GM23338 (cell line): ENCODE results near the gene ATP4A. TPM values are rescaled to one million over a fixed set of nuclear protein-coding genes. Genes with fewer than 3 reads are reported as not detected.

Source experiments
- ATAC-seq: fragments of 200-7000 bp; cut with Tn5 transposase; 3 replicates; pipeline ENCODE4 v1.9.1; 2020
- DNase-seq: peaks from one replicate; pipeline ENCODE4 v3.0.0-alpha.2; 2015; ENCODE audit warnings: low spot score
- H2AFZ ChIP-seq: fragments of 200-600 bp; sonication (generic); 2 replicates; pipeline ENCODE4 v1.8.0; 2016; ENCODE audit warnings: antibody characterized with exemption, mild to moderate bottlenecking, moderate library complexity
- H3F3A ChIP-seq: fragments of 200-600 bp; sonication (generic); replicated peaks from 2 replicates; pipeline ENCODE4 v1.8.0; 2017; ENCODE audit warnings: antibody characterized with exemption, mixed run types, low read depth
- H3K27ac ChIP-seq: fragments of 200-600 bp; sonication (generic); 2 replicates; pipeline ENCODE4 v1.6.1; 2016; ENCODE audit warnings: low read depth
- H3K27me3 ChIP-seq: fragments of 200-600 bp; sonication (generic); 2 replicates; pipeline ENCODE4 v1.8.0; 2016; ENCODE audit warnings: mild to moderate bottlenecking, mixed run types, moderate library complexity; ENCODE audit not compliant: insufficient read depth
- H3K36me3 ChIP-seq: fragments of 200-600 bp; sonication (generic); 2 replicates; pipeline ENCODE4 v1.8.0; 2016; ENCODE audit warnings: mild to moderate bottlenecking; ENCODE audit not compliant: insufficient read depth
- H3K4me1 ChIP-seq: fragments of 200-600 bp; sonication (generic); 2 replicates; pipeline ENCODE4 v1.8.0; 2016; ENCODE audit warnings: mild to moderate bottlenecking, moderate library complexity; ENCODE audit not compliant: insufficient read depth
- H3K4me2 ChIP-seq: fragments of 200-600 bp; sonication (generic); 2 replicates; pipeline ENCODE4 v1.7.1; 2017; ENCODE audit warnings: mixed run types
- H3K4me3 ChIP-seq: fragments of 200-600 bp; sonication (generic); 2 replicates; pipeline ENCODE4 v1.6.1; 2016; ENCODE audit warnings: mixed run types
- H3K79me2 ChIP-seq: fragments of 200-600 bp; sonication (generic); replicated peaks from 2 replicates; pipeline ENCODE4 v1.8.0; 2017; ENCODE audit warnings: mild to moderate bottlenecking; ENCODE audit not compliant: insufficient read depth
- H3K9me2 ChIP-seq: fragments of 200-600 bp; sonication (generic); 2 replicates; pipeline ENCODE4 v1.8.0; 2017; ENCODE audit not compliant: insufficient read depth
- H4K20me1 ChIP-seq: fragments of 200-600 bp; sonication (generic); replicated peaks from 2 replicates; pipeline ENCODE4 v1.8.0; 2017; ENCODE audit warnings: mild to moderate bottlenecking; ENCODE audit not compliant: insufficient read depth
- H3K27ac Mint-ChIP-seq: 2 replicates; pipeline ENCODE4 v1.8.0; 2020; ENCODE audit warnings: inconsistent platforms, mild to moderate bottlenecking, moderate library complexity, mixed read lengths
- H3K27me3 Mint-ChIP-seq: 3 replicates; pipeline ENCODE4 v1.8.0; 2022; ENCODE audit warnings: low read depth, mild to moderate bottlenecking, moderate library complexity, mixed read lengths, inconsistent platforms; ENCODE audit not compliant: insufficient read depth, poor library complexity
- H3K36me3 Mint-ChIP-seq: 3 replicates; pipeline ENCODE4 v1.8.0; 2021; ENCODE audit warnings: low read depth, mild to moderate bottlenecking, inconsistent platforms, moderate library complexity, mixed read lengths
- H3K4me1 Mint-ChIP-seq: 3 replicates; pipeline ENCODE4 v1.8.0; 2020; ENCODE audit warnings: mild to moderate bottlenecking, inconsistent platforms, mixed read lengths
- H3K4me3 Mint-ChIP-seq: 3 replicates; pipeline ENCODE4 v1.8.0; 2021; ENCODE audit warnings: moderate library complexity, mild to moderate bottlenecking, inconsistent platforms, mixed read lengths
- H3K9me3 Mint-ChIP-seq: 3 replicates; pipeline ENCODE4 v1.8.0; 2020; ENCODE audit warnings: moderate library complexity, mild to moderate bottlenecking, inconsistent platforms, mixed read lengths
- EZH2 ChIP-seq: fragments of 200-600 bp; sonication (generic); IDR thresholded peaks from one replicate; pipeline ENCODE4 v1.8.0; 2017; ENCODE audit warnings: antibody characterized with exemption, mild to moderate bottlenecking, low read depth; ENCODE audit not compliant: unreplicated experiment
- EZH2phosphoT487 ChIP-seq: fragments of 200-600 bp; sonication (generic); IDR thresholded peaks from one replicate; pipeline ENCODE4 v1.8.1; 2018; ENCODE audit warnings: antibody characterized with exemption; ENCODE audit not compliant: unreplicated experiment
- JUNB ChIP-seq: IDR thresholded peaks from one replicate; pipeline ENCODE4 v1.6.1; 2016; ENCODE audit warnings: antibody characterized with exemption; ENCODE audit not compliant: unreplicated experiment
- NANOG ChIP-seq: IDR thresholded peaks from 2 replicates; pipeline ENCODE4 v1.6.1; 2016; ENCODE audit warnings: antibody characterized with exemption, borderline replicate concordance
- STAT1 ChIP-seq: IDR thresholded peaks from one replicate; pipeline ENCODE4 v1.6.1; 2016; ENCODE audit warnings: antibody characterized with exemption; ENCODE audit not compliant: unreplicated experiment
- ZNF114 ChIP-seq: fragments of 250-450 bp; sonication (Bioruptor Pico); IDR thresholded peaks from 2 replicates; pipeline ENCODE4 v1.5.0; 2020; ENCODE audit warnings: mild to moderate bottlenecking, moderate library complexity
- ZNF331 ChIP-seq: fragments of 250-450 bp; sonication (Bioruptor Pico); IDR thresholded peaks from 2 replicates; pipeline ENCODE4 v1.5.0; 2020; ENCODE audit warnings: low read depth, mild to moderate bottlenecking, moderate library complexity
- polyA plus RNA-seq: library from polyadenylated mRNA; unstranded; fragments of >200 nt; fragmentation: Nextera tagmentation; extraction: Ambion mirVana; gene quantifications from 2 replicates; pipeline ENCODE4 v1.2.1, GENCODE V29; 2016
- total RNA-seq: library from RNA; depleted of rRNA; stranded (reverse); fragments of >200 nt; shearing (Covaris generic); gene quantifications from 2 replicates; pipeline ENCODE4 v1.2.3, GENCODE V29; 2014
- TF ChIP-seq, protein P1 (sequence below): IDR thresholded peaks from one replicate; pipeline ENCODE4 v1.6.1; 2018; ENCODE audit warnings: antibody characterized with exemption; ENCODE audit not compliant: unreplicated experiment
- TF ChIP-seq, protein P2 (sequence below): fragments of 250-450 bp; sonication (Bioruptor Pico); IDR thresholded peaks from 2 replicates; pipeline ENCODE4 v1.5.0; 2020; ENCODE audit warnings: mild to moderate bottlenecking, moderate library complexity

Gene ATP4A
- total and polyA plus RNA-seq, 2 experiments from 2014 or later = 0.61 to 0.63 TPM

DNA sequence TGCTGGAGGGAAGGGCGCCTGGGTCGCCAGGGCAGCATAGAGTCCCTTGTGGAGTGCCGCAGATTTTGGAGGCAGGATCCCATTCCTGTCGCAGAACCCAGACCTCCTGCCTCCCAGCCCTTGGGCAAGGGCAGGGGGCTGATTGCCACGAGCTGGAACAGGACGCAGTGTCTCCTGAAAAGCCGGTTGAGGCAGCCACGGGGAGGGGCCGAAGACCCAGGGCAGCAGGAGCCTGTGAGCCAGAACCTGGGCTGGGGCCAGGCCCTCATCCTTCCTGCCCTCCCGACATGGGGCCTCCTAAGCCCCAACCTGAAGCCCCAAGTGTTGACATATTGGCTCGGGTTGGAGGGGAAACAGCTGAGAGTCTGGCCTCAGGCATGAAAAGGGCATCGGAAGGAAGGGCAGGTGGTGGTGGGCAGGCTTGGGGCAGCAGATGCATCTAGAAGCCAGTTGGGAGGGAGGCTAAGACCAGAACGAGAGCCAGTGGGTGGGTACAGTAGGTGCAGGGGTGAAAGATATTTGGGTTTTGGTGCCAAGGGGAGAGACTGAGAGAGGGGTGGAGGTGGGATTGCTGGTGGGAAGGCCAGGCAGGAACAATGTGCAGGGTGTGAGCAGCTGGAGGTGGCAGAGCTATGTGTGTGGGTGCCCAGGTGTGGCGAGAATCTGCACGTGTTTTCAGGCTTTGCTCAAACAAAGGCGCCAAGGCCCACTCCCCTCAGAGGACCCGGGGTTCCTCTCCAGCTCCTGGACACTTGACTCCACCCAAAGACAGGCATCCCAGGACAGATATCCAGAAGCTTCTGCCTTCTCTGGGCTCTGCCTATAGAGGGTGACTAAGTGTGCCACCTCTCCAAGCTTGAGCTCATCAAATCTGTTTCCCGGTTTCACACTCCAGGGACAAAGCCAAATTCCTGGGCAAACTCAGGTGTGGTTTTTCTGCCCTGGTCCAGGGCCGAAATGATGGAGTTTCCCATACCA, 33.9 kb downstream of the ATP4A start:
- H3K4me2 ChIP-seq = no peak overlapping the region
- no peaks in the 10 kb centered on the region for H3F3A ChIP-seq
- no peaks in the 10 kb centered on the region for H3K9me3 Mint-ChIP-seq
- no peak for ATAC-seq
- no peak for TF ChIP-seq NANOG
- no peak for TF ChIP-seq STAT1
- TF ChIP-seq ZNF331 (CRISPR knock-in tag) = no peak
- TF ChIP-seq, protein P1, sequence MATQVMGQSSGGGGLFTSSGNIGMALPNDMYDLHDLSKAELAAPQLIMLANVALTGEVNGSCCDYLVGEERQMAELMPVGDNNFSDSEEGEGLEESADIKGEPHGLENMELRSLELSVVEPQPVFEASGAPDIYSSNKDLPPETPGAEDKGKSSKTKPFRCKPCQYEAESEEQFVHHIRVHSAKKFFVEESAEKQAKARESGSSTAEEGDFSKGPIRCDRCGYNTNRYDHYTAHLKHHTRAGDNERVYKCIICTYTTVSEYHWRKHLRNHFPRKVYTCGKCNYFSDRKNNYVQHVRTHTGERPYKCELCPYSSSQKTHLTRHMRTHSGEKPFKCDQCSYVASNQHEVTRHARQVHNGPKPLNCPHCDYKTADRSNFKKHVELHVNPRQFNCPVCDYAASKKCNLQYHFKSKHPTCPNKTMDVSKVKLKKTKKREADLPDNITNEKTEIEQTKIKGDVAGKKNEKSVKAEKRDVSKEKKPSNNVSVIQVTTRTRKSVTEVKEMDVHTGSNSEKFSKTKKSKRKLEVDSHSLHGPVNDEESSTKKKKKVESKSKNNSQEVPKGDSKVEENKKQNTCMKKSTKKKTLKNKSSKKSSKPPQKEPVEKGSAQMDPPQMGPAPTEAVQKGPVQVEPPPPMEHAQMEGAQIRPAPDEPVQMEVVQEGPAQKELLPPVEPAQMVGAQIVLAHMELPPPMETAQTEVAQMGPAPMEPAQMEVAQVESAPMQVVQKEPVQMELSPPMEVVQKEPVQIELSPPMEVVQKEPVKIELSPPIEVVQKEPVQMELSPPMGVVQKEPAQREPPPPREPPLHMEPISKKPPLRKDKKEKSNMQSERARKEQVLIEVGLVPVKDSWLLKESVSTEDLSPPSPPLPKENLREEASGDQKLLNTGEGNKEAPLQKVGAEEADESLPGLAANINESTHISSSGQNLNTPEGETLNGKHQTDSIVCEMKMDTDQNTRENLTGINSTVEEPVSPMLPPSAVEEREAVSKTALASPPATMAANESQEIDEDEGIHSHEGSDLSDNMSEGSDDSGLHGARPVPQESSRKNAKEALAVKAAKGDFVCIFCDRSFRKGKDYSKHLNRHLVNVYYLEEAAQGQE = no peak
- no peak for TF ChIP-seq ZNF114
- TF ChIP-seq, protein P2, sequence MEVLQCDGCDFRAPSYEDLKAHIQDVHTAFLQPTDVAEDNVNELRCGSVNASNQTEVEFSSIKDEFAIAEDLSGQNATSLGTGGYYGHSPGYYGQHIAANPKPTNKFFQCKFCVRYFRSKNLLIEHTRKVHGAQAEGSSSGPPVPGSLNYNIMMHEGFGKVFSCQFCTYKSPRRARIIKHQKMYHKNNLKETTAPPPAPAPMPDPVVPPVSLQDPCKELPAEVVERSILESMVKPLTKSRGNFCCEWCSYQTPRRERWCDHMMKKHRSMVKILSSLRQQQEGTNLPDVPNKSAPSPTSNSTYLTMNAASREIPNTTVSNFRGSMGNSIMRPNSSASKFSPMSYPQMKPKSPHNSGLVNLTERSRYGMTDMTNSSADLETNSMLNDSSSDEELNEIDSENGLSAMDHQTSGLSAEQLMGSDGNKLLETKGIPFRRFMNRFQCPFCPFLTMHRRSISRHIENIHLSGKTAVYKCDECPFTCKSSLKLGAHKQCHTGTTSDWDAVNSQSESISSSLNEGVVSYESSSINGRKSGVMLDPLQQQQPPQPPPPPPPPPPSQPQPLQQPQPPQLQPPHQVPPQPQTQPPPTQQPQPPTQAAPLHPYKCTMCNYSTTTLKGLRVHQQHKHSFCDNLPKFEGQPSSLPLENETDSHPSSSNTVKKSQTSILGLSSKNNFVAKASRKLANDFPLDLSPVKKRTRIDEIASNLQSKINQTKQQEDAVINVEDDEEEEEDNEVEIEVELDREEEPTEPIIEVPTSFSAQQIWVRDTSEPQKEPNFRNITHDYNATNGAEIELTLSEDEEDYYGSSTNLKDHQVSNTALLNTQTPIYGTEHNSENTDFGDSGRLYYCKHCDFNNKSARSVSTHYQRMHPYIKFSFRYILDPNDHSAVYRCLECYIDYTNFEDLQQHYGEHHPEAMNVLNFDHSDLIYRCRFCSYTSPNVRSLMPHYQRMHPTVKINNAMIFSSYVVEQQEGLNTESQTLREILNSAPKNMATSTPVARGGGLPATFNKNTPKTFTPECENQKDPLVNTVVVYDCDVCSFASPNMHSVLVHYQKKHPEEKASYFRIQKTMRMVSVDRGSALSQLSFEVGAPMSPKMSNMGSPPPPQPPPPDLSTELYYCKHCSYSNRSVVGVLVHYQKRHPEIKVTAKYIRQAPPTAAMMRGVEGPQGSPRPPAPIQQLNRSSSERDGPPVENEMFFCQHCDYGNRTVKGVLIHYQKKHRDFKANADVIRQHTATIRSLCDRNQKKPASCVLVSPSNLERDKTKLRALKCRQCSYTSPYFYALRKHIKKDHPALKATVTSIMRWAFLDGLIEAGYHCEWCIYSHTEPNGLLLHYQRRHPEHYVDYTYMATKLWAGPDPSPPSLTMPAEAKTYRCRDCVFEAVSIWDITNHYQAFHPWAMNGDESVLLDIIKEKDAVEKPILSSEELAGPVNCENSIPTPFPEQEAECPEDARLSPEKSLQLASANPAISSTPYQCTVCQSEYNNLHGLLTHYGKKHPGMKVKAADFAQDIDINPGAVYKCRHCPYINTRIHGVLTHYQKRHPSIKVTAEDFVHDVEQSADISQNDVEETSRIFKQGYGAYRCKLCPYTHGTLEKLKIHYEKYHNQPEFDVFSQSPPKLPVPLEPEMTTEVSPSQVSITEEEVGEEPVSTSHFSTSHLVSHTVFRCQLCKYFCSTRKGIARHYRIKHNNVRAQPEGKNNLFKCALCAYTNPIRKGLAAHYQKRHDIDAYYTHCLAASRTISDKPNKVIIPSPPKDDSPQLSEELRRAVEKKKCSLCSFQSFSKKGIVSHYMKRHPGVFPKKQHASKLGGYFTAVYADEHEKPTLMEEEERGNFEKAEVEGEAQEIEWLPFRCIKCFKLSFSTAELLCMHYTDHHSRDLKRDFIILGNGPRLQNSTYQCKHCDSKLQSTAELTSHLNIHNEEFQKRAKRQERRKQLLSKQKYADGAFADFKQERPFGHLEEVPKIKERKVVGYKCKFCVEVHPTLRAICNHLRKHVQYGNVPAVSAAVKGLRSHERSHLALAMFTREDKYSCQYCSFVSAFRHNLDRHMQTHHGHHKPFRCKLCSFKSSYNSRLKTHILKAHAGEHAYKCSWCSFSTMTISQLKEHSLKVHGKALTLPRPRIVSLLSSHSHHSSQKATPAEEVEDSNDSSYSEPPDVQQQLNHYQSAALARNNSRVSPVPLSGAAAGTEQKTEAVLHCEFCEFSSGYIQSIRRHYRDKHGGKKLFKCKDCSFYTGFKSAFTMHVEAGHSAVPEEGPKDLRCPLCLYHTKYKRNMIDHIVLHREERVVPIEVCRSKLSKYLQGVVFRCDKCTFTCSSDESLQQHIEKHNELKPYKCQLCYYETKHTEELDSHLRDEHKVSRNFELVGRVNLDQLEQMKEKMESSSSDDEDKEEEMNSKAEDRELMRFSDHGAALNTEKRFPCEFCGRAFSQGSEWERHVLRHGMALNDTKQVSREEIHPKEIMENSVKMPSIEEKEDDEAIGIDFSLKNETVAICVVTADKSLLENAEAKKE (CRISPR knock-in tag) = no peak
- no peak for TF ChIP-seq EZH2
- no peak for TF ChIP-seq EZH2phosphoT487
- TF ChIP-seq JUNB = no peak
- peaks cover 16% of the 10 kb centered on the region for H3K4me1 Mint-ChIP-seq
- no peak for DNase-seq
- no peak overlapping the region for H3K4me3 Mint-ChIP-seq
- no peak overlapping the region for H3K4me3 ChIP-seq
- no peaks in the 10 kb centered on the region for H3K79me2 ChIP-seq
- no peaks in the 10 kb centered on the region for H3K9me2 ChIP-seq
- H3K27me3 Mint-ChIP-seq = peaks cover 38% of the 10 kb centered on the region
- peaks cover 11% of the 10 kb centered on the region for H3K4me1 ChIP-seq
- H3K27me3 ChIP-seq = peaks cover 29% of the 10 kb centered on the region
- H3K27ac Mint-ChIP-seq = no peak overlapping the region
- no peaks in the 10 kb centered on the region for H4K20me1 ChIP-seq
- no peaks in the 10 kb centered on the region; the same call in 2 of the 3 replicates for H3K36me3 Mint-ChIP-seq
- H2AFZ ChIP-seq = no peak overlapping the region
- H3K27ac ChIP-seq = no peak overlapping the region
- H3K36me3 ChIP-seq = no peaks in the 10 kb centered on the region
